ENCODE results near the gene FAM90A1.
A peak's percentile ranks its signal among the peaks of the same experiment; 100 is the strongest.
"Not testable (repeated sequence)": the region's sequence is repeated elsewhere in the genome, so short reads cannot be mapped to it uniquely, and the experiment has no call there.

The FAM90A1 gene

GRCh38 chr12:8233300-8233855, 6.0 kb upstream of the FAM90A1 start:
- not testable (repeated sequence) for ATAC-seq

- not testable (repeated sequence) for ATAC-seq
These were observed 4.5 kb upstream of the FAM90A1 start for GRCh38 chr12:8231666-8232608.

- ATAC-seq = not testable (repeated sequence)
These were observed 3.6 kb upstream of the FAM90A1 start for GRCh38 chr12:8231049-8231448.

GRCh38 chr12:8229486-8229885, 2.1 kb upstream of the FAM90A1 start:
- ATAC-seq = not testable (repeated sequence)

- not testable (repeated sequence) for ATAC-seq
These were observed 1.2 kb upstream of the FAM90A1 start for GRCh38 chr12:8228607-8229006.

- ATAC-seq = not testable (repeated sequence)
These were observed 287 bp upstream of the FAM90A1 start for GRCh38 chr12:8227732-8228077.

- no peak for ATAC-seq
These were observed 1.1 kb downstream of the FAM90A1 start for GRCh38 chr12:8226355-8226754.

- not testable (repeated sequence) for ATAC-seq
These were observed 2.6 kb downstream of the FAM90A1 start for GRCh38 chr12:8224782-8225181.

- not testable (repeated sequence) for ATAC-seq
These were observed 3.8 kb downstream of the FAM90A1 start for GRCh38 chr12:8223646-8224045.

GRCh38 chr12:8222303-8222702, 5.1 kb downstream of the FAM90A1 start:
- ATAC-seq = not testable (repeated sequence)

GRCh38 chr12:8221844-8222243, 5.6 kb downstream of the FAM90A1 start:
- ATAC-seq = not testable (repeated sequence)

- not testable (repeated sequence) for ATAC-seq
These were observed 6.0 kb downstream of the FAM90A1 start for GRCh38 chr12:8221375-8221774.

- ATAC-seq = not testable (repeated sequence)
These were observed 8.6 kb downstream of the FAM90A1 start for GRCh38 chr12:8218711-8219382.

GRCh38 chr12:8197685-8198308, 29.6 kb downstream of the FAM90A1 start:
- ATAC-seq = not testable (repeated sequence)

- not testable (repeated sequence) for ATAC-seq
These were observed 39.3 kb downstream of the FAM90A1 start for GRCh38 chr12:8188088-8188487.

- not testable (repeated sequence) for ATAC-seq
These were observed 43.2 kb downstream of the FAM90A1 start for GRCh38 chr12:8184206-8184605.

- ATAC-seq = not testable (repeated sequence)
These were observed 44.1 kb downstream of the FAM90A1 start for GRCh38 chr12:8183346-8183745.

- not testable (repeated sequence) for ATAC-seq
These were observed 44.5 kb downstream of the FAM90A1 start for GRCh38 chr12:8182923-8183322.

- ATAC-seq = not testable (repeated sequence)
These were observed 46.1 kb downstream of the FAM90A1 start for GRCh38 chr12:8181271-8181670.

GRCh38 chr12:8179989-8180585, 47.3 kb downstream of the FAM90A1 start:
- ATAC-seq = peak; percentile 81 to 91

GRCh38 chr12:8172911-8173310, 54.5 kb downstream of the FAM90A1 start:
- ATAC-seq = not testable (repeated sequence)
